Stimulated activated naive CD8-positive, alpha-beta T cell treated with anti-CD3 and anti-CD28 coated beads, Interleukin-15, Interleukin-2, amounts not matched to agents 100 U/mL and 50 U/mL, for 24 hours (primary cell): Measurements from ENCODE around the gene CAPN9.

ENCODE experiments used
- ATAC-seq: fragments of 150-1000 bp; cut with Tn5 transposase; one replicate; pipeline ENCODE4 v1.10.0; 2021
- DNase-seq: peaks from one replicate; pipeline ENCODE4 v3.0.0; 2021

The CAPN9 gene

DNA sequence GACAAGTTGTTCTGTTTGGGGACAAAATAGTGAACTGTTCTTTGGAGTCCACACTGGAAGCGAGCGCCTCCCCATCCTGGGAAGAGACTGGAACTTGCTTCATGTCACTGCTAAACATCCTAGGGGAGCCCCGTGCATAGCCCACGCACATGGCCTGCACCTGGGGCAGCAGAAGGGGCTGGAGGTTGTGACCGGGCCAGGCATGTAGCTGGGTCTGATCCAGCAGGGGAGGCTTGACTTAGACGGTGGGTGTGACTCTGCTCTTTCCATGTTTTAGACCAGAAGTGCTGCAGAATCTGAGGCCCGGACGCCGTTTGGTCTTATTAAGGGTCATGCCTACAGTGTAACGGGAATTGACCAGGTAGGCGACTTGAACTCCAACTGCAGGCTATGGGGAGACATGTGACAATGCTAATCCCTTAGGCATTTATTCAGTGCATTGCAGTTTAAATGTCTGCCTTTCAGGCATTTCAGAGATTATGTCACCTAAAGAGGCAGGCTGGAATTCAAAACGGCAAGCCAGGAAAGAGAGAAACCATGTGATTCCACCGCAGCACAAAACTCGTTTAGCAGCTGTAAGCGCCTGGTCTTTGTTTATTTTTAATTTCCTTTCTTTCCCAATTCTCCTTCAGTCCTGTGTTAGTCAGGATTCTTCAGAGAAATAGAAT lies 21.8 kb downstream of the CAPN9 start:
- ATAC-seq (no peak), DNase-seq (no peak)

DNA sequence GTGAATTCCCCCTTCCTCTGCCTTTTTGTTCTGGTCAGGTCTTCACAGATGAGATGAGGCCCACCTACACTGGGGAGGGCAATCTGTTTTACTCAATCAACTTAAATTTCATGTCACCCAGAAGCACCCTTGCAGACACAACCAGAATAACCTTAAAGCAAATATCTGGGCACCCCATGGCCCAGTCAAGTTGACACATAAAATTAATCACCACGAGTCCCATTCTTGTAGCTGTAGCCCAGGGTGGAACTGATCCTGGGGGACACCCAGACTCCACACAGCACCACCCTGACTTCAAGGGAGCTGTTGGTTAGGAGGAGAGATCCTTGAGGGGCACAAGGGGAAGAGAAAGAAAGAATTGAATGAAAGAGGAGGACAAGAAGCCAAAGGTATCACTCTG lies 23.1 kb downstream of the CAPN9 start:
- ATAC-seq (no peak), DNase-seq (no peak)

DNA sequence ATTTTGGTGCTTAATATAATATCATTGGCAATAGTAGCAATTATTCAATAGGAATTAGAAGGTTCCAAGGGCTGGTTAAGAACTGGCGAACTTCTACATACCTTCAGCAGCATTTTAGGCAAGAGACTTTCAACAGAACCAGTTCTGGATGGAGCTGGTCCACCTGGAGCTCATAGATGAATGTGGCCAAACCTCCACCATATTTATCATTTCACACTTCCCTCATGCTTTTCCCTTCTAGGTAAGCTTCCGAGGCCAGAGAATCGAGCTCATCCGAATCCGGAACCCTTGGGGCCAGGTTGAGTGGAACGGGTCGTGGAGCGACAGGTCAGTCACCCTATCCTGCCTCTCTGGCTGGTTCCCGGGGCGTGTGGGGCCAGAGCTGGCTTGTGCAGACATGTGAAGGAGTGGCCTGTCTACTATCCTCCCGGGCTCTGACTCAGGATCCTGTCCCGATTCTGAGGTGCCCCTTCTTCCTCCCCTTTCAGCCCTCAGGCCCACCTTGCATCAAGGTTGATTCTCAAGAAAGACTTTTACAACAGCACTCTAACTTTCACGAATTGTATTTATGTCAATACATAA lies 24.7 kb downstream of the CAPN9 start:
- ATAC-seq, result no peak
- no peak for DNase-seq

DNA sequence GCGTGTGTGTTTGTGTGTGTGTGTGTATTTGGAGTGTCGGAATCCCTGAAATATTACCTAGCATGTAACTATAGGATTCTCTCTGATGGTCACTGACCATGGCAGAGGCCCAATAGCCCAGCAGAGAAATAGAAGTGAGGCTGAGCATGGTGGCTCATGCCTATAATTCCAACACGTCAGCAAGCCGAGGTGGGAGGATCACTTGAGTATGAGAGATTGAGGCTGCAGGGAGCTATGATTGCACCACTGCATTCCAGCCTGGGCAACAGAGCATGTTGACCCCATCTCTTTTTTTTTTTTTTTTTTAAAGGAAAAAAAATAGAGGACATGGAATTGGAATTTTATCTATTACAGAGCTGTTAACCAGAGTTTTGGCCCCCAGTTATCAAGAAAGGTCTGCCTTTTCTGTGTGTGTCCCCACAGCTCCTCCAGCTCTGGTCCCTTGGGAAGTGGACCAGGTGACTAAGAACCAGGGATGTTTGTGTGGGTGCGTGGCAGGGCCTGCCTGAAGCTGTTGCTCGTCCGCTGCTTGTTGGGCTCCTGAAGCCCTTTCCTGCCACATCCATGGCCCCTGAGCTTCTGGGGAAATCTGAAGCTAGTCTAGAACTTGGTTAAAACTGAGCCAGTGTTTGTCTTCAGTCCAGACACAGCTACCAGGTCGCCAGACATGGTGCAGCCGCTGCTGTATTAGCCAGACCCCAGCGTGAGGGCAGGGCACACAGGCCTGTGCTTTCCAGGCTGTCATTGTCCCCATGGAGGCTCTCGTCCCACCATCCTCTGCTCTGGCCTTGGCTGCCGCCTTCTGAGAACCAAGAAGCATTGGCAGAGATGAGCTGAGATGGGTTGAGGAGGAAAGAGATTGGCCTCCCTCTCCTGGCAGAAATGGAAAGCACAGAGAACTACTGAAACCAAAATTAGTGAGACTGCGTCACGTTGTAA lies 25.5 kb downstream of the CAPN9 start:
- DNase-seq (no peak), ATAC-seq (no peak)

DNA sequence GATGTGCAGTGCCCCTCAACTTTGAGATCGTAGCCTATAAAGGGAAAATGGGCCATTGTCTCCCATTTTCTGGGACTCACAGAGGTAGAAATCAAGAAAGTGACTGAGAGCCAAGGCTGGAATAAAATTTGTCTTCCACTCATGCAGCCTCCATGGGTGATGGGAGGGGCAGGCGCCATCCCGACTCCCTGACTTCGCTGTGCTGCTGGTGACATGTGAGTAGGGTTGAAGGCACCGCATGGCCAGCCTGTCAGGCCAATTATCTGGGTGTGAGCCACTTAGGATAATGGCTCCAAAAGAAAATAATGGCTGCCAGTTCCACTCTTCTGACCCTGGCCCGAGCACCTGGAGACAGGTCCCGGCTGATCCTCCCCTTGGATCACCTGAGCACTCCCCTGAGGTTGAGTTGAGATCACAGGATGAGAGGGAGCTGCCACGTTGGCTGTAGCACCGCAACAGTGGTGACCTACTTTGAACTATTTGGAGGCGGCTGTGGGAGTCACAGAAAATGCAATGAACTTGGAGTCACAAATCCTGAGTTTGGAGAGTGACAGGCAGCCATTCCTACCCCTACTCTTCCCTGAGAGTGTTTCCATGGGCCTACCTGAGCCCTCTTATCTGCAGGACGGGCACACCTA lies 26.3 kb downstream of the CAPN9 start:
- DNase-seq (no peak), ATAC-seq (no peak)

DNA sequence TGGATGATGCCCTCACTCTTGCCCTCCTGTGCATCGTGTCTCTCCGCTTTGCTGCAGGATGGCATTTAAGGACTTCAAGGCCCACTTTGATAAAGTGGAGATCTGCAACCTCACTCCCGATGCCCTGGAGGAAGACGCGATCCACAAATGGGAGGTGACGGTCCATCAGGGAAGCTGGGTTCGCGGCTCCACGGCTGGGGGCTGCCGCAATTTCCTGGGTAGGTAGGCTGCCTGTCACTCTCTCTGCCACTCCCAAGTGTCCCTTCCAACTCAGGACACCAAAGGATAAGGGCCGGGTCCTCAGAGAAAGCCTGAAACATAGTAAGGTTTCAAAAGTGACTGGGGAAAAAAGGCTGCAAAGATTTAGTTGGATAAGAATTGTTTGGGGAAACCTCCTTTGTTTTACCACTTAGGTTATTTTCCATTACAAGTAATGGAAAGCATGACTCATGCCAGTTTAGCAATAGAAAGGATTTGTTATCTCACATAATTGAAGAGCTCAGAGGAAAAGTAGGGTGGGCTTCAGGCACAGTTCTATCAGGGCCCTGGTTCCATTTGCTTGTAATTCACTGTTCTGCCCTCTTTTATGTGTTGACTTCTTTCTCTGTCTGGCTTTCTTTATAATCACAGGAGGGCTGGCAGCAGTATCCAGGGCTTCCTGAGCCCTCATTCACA lies 31.9 kb downstream of the CAPN9 start:
- DNase-seq (no peak), ATAC-seq (no peak)

DNA sequence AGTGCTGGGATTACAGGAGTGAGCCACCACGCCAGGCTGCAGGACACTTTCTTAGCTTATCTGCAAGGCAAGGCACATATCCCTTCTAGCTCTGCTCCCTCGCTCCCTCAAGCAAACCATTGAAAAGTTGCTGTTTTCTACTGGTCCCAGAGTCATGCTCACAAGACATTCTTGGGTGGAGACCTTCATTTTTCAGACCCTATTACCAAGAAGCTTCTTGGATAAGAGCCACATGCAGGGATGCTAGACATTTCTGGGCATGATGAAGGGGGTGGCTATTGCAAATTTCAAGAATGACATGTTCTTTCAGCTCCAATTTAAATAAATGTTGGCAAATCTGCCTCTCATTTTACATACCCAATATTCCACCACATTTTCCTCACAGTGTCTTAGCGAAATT lies 33.9 kb downstream of the CAPN9 start:
- ATAC-seq (no peak), DNase-seq (no peak)

DNA sequence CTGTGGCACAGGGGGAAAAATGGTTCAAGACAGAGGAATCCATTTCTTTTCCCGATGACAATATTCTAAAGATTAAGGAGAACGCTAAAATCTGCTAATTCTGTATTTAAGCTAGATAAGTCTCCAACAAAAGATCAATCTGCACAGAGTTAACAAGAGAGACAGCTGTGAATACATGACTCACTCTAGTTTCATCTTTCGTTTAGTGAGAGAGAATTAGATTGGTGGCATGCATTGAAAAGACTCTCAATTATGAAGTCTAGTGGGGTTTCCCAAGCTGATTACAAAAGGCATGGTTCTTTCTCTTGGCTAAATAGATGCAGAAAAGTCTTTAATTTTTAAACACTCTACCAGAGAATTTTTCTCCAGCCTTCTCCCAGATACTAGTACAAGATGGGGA lies 34.4 kb downstream of the CAPN9 start:
- ATAC-seq (no peak), DNase-seq (no peak)

DNA sequence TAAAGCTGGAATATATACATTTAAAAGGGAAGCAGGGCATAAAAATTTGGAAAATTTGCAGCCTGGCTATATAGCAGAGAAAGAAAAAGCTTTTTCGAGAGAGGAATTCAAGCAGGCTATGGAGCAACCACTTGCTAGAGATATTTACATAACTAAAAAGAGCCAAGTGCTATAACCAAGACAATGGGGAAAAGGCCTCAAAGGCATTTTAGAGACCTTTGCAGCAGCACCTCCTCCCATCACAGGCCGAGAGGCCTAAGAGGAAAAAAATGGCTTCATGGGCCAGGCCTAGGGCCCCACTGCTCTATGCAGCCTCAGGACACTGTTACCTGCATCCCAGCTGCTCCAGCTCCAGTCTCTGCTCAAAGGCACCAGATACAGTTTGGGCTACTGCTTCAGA lies 37.0 kb downstream of the CAPN9 start:
- ATAC-seq, result no peak

DNA sequence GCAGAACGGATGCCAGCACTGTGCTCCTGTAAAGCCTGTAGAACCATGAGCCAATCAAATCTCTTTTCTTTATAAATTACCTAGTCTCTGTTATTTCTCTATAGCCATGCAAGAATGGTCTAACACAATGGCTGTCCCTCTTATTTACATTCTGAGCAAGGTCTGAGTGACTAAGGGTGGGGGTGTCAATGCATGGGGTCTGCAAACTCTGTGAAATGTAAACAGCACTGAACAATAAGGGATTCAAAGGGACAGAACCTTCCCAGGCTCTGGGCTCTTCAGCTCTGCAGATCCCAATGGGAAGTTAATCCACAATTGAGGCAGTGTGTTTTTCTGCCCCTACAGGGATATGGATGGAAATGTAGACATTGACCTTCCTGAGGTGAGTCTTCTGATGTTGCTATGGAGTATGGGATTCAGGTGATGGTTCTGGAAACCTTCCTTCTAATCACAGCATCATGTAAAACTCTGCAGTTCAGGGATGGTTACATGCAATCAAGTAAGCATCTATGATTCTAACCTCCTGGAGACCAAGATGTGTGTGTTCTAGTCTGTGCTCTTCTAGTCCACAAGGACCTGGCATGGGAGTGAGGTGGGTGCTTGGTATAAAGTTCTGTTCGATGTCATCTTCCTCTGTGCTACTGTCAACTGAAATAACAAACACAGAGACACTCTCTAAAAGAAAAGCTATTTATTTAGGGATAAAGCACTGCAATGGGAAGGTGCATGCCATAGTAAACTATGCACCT lies 38.6 kb downstream of the CAPN9 start:
- no peak for DNase-seq
- ATAC-seq, result no peak

More for the DNA sequence above, 37.0 kb downstream of the CAPN9 start:
- no peak for DNase-seq

DNA sequence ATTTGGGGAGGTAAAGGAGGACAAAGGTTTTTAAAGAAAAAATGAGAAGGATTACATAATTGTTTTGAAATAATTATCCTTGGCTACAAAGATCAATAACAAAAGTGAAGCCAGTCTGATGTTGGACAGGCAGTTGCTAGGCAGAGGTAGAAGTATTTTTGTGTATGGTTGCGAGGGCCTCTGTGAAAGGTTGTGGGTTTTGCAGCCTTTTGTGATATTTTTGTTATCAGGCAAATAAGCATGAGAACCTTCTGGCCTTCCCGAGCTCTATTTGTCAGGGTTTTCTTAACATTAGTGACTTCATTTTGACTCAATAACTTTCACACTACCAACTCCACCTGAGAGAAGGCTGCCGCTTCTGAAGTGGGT lies 39.2 kb downstream of the CAPN9 start:
- DNase-seq (no peak), ATAC-seq (no peak)

DNA sequence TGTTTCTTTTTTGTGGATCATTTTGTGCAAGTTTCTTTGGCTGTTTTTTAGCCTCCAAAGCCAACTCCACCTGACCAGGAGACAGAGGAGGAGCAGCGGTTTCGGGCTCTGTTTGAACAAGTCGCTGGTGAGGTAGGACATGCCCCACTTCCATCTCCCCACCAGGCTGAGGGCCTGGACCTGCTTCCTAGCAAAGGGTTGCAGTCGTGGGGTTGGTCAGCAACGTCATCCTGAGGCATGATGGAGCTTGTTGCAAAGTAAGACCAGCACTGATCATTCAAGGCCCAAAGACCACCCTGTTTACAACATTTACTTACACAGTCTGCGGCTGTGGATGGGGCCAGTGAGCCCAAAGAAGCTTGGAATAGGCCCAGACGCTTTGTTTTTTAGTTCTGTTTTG lies 40.3 kb downstream of the CAPN9 start:
- ATAC-seq, result no peak

DNA sequence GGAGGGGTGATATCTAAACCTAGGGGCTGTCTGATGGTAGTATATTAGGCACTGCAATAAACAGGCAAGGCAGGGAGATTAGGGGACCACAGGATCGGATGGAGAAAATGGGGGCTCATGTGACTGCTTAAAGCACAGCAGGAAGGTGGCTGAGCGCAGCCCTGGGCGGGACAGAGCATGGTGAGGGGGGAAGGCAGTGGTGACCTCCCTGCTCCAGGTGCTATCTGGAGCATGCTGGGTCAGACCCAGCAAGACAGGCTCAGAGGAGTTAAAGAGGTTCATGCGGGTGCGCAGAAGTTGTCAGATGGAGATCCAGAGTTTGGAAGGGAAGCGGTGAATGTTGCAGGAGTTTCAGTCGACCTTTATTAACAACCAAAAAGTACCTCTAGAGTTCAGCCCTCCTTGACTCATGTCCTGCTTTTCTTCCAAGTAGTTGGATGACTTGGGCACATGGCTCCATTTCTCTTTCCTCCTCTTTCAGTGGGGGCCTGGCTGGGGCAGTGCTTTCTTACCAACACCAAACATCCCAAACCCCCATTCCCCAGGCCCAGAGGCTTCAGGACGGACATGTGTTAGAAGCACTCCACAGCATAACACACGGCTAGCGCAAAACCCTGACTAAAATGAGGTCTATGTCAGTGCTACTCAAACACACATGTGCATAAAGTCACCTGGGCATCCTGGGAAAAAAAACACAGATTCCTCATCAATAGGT lies 41.5 kb downstream of the CAPN9 start:
- DNase-seq (no peak), ATAC-seq (no peak)

More for the DNA sequence above, 40.3 kb downstream of the CAPN9 start:
- DNase-seq, result no peak

DNA sequence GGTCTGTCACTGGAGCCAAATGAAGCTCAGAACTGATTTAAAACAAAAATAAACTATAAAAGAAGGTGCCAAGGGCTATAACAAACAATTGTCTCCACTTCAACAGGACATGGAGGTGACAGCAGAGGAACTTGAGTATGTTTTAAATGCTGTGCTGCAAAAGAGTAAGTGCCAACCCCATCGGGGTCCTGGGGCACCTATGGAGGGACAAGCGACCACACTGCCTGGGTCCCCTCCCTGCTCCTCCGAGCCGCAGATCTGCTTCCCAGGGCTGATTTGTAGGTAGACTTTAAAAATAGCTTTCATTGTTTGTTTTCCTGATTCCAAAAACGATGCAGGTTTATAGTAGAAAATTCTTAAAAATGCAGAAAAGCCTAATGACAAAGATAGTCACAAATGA lies 42.8 kb downstream of the CAPN9 start:
- ATAC-seq (no peak), DNase-seq (no peak)

DNA sequence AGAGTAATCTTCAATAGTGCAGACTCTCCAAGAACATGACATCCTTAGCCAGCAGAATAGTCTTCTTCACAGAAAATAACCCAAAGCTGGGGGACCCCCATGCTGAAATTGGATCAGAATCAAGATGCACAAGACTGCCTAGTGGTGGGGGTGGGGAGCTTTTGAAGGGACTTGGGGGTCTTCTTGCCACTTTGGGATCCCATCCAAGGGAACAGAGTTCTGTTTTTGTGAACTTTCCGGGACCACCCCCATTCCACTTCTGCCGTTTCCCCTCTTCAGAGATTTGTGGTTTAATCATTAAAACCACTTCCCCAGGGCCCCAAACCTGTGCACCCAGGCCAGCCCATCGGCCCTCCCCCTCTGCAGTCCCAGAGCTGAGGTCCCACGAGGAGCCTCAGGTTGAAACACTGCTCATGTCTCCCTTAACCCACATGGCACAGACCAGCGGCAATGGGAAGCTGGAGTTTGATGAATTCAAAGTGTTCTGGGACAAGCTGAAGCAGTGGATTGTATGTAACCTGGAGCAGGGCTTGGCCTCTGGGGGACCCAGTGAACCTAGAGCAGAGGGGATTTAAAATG lies 44.9 kb downstream of the CAPN9 start:
- no peak for DNase-seq
- ATAC-seq, result no peak

DNA sequence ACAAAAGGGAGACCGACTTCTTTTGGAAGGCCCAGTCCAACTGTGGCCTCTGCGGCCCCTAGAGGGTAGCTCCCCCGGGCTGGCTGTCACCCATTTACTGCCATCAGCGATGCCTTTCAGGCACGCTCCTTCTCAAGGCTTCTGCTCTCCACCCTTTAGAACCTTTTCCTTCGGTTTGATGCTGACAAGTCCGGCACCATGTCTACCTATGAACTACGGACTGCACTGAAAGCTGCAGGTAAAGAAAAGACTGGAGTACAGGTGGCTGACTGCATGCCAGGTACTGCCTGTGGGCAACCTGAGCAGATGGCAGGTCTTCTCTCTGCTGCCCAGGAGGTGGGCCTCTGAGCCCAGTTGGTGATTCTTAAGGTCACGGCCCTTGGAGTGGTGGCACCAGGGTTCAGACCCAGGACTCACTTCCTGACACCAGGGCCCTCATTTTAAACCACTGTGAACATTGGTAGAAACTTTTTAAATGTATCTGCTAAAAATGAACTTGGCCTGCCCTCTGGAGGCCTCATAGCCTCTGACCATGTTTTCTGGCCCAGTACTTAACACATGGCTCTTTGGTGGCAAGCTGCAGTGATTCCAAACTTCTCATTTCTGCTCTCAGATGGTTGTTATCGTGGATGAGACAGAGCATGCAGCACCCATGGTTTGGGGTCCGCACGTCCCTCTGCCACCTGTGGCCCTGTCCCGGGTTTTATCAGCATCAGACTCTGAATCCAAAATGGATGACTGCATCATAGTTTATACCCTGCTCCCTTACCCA lies 45.7 kb downstream of the CAPN9 start:
- ATAC-seq (no peak), DNase-seq (no peak)

DNA sequence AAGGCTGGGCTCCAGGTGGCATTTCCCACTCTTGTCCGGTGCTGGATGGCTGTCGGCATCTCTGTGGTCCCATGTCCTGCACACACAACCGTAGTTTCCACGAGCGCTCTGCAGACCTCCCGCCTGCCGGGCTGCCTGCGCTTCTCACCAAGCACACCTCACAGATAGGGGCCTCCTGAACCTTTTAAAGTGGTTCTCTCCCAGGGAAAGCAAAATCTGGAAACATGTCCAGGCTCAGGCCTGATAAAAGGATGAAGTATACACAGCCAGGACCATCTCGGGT lies 46.2 kb downstream of the CAPN9 start:
- ATAC-seq, result no peak
- no peak for DNase-seq

DNA sequence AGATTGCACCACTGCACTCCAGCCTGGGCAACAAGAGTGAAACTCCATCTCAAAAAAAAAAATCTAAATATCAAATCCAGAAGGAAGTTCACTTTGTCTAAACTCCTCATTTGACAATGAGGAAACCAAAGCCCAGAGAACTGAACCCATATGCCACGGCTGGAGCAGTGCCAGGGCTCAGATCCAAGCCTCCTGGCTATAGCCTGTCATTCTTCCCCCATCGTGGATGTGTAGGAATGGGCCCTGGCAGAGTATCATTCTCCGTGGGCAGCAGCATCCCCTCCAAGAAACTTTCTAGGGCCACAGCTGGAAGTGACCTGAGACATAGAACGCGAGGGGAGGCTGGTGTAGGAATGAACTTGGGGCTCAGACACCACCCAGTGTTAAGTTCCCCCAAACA lies 47.2 kb downstream of the CAPN9 start:
- DNase-seq (no peak), ATAC-seq (no peak)

DNA sequence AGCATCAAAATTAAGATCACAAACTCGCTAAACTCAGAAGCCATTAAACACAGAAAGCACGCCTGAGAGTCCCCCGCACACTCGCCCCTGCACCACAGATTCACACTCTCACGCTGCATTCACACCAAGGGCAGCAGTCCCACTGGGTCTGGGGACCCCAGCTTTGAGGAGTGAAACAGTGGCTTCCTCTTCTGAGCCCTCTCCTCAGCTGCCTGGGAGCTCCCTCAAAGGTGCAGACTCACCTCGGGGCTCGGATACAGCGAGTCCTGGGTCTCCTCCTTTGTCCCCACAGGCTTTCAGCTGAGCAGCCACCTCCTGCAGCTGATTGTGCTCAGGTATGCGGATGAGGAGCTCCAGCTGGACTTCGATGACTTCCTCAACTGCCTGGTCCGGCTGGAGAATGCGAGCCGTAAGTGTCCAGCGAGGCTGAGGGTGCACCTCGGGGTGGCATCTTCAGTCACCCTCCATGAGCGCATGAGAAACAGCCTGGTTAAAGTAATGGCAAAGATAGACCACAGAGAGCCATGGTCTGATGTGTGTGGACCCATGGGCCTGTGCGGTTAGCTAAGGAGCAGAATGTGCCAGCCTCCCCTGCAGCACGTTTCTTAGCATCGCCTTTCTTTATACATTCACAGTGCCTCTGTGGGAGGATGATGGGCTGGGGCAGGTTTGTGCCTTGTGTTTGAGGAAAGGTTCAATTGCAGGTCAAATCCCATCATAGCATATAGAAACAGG lies 47.9 kb downstream of the CAPN9 start:
- ATAC-seq (no peak), DNase-seq (no peak)
